Activated CD8-positive, alpha-beta memory T cell treated with anti-CD3 and anti-CD28 coated beads for 48 hours (primary cell): Measurements from ENCODE around the gene NRG3.

Source experiments
- DNase-seq, 3 experiments: peaks; one replicate each; pipeline ENCODE4 v3.0.0-alpha.2; 2020; ENCODE audit warnings: low read depth in 2 of 3, low spot score in 2 of 3

Gene NRG3

DNA sequence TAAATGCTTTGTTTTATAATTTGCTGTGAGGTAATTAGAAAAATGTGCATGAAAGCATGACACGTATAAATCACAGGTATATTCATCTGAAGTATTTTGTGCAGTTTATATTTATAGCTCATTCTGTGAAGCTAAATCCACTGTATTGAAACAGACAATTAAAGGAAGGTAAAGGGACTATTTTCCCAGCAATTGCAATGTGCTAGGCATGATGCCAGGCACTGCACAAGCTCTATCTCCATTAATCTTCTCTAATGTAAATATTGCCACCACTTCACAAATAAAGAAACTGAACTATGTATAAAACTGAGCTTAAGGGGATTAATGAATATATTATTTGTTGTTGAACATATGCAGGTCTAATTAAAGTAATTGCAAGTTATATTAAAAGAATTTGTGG lies 1012.5 kb downstream of the NRG3 start:
- DNase-seq = no peak

DNA sequence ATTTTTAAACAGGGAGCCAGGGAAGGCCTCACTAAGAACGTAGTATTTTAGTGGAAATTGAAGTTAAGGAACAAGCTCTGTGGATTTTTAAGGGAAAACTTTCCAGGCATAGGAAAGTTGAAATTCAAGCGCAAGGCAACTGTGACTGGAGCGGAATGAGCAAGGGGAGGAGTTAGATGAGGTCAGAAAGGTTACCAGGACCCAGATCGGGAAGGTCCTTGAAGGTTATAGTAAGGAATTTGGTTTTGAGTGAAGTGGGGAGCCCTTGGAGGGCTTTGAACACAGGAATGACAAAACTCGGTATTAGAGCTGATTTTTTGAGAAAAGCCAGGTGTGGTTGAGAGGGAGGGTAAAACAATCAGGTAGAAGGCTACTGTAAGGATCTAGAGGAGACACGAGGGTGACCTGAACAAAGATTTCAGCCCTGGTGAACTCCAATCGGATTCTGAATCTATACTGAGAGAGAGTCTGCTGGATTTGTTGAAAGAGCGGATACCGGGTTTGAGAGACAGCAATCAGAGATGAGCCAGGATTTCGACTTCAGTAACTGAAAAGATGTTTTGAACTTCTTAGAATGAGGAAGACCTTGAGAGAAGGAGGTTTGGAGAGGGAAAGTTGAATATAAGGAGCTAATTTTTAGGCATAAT lies 1013.9 kb downstream of the NRG3 start:
- DNase-seq = no peak

DNA sequence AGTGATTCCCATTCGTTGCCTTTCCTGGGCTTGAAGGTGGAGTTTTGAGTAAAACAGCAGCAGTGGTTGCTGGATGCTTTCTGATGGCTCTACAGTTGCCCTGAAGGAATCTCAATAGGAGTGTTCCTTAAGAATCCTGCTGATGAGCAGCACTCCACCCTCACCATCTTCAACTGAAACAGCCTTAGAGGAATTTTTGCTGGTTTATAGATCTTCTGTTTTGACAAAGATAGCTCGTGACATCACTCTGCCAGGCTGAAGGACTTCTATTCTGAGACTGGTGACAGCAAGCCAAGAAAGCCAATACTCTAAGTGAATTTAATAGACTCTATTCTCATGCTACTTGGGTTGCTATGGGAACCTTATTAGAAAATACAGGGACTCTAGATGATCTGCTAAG lies 1014.7 kb downstream of the NRG3 start:
- no peak for DNase-seq

DNA sequence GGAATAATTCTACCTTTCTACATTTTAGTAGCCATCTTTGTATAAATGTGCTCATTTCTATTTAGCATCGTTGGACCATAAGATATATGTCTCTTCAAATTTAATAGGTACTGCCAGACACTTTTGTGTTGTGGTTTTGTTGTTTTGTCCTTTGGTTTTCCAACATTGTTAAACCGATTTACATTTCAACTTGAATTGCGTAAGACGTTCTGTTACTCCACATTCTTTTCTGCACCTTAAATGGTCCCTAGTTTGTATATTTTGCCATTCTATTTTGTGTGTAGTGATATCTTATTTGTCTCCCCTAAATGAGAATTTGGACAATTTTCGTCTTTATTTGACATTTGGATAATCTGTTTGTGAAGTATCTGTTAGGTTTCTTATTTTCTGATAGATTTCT lies 1015.6 kb downstream of the NRG3 start:
- DNase-seq = no peak

DNA sequence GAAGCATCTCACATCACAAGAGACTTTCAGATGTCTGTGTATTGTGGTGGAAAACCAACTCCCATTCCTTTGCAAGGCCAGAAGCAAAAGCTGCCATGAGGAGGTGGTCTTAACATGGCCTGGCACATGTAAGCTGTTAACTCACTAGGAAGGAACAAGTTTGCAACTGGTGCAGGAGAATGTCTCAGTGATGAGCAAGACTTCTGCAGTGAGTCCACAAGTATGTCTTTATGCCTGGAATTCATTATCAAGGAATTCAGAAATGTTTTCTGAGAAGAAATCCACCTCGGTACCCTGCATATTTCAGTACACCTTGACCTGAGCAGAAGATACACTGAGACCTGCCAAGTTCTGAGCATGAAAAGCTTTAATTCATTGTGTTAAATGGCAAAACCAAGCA lies 1033.1 kb downstream of the NRG3 start:
- DNase-seq = no peak

DNA sequence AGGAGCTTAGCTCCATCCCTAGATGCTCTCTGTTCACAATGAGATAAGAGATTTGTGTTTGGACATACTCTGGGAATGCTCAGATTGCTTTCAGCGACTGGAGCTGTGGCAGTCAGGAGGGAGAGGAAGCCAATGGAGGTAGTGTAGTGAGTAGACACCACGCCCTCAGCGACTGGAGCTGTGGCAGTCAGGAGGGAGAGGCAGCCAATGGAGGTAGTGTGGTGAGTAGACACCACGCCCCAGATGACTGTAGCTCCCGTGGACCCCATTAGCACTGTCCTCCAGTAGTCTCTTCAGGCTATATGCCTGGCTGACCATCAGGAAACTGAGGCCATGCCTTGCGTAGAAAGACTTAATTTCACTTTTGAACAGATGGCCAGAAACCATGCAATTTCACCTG lies 1033.8 kb downstream of the NRG3 start:
- no peak for DNase-seq

DNA sequence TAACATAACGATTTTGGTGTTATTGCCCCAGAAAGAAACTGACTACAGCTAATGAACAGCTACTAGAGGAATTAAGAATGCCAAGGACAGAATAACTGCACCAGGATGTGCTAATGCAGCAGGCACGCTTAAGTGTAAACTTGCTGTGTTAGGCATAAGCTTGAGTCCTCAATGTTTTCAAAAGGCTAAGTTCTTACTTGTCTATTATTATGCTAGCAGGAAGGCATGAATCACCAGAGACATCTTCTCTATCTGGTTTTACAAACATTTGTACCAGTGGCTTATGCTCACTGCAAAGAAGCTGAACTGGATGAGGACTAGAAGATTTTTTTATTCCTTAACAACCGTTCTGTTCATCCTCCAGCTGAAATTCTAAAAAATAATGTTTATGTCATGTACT lies 1035.3 kb downstream of the NRG3 start:
- DNase-seq = no peak

DNA sequence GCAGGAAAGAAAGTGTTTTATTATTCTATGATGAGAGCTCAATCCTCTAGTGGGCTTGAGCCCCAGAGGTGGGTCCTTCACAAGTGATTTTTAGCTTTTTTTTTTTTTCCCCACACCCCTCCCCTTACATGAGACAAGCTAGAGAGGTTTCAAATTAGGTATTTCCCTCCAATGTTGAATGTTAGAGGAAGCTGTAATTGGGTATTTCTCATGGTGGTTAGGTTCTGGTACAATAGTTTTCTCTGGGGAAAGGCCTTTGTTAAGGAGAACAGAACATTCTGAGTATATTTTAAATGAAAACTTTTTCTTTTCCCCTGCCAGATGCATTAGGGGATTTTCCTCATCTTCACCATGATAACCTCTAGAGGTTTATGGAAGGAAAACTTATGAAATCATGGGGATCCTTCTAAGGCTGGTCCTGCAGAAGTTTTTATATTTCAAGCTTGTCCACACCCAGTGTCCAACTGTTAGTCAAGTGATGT lies 1039.7 kb downstream of the NRG3 start:
- DNase-seq = no peak

DNA sequence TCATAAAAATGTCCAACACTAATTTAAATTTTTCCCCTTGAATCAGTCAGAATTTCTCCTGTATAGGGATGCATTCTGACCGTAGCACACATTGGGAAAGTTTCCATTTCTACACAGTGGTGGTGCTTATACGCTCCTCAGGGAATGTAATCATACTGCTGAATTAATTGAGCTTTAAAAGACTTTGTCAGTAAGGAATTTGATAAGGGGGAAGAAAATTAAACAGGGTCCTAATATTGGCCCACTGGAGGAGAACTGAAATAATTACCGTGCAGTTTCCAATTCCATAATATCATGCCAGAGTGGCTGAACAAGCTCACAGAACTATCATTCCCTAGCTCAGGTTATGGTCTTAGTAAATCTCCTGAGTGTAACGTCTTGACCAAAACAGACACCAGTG lies 1041.9 kb downstream of the NRG3 start:
- DNase-seq = no peak

DNA sequence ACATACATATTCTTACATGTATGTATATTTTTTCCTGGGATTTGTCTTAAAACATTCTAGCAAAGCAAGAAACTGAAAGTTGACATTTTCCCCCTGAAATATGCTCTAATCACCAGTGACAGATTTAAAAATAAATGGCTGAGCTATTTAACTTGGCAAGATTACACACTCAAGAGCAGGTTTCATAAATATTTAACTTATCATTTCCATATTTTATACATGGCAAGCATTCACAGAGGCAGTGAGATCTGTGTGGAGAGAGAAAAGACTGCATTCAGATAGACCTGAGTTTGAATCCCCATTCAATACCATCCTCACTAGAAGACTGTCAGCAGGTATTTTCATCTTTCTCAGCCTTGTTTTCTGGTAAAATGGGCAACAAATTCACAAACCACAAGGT lies 1043.0 kb downstream of the NRG3 start:
- DNase-seq = no peak

DNA sequence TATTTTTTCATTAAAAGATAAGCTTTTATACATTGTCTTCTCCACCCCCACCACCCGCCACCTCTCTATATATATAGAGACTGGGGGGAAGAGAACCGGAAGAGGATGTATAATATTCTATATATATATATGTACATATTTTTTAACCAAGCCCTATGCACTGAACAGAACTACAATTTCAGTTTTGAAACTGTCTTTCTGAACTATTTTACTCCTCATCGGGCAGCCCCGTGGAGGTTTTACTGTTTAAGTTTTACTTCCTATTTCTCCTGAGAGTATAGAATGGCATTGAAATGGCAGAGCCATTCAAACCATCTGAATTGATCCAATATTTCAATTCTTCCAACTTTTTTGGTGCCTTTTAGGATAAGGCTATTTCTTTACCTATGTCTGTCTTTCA lies 1047.1 kb downstream of the NRG3 start:
- no peak for DNase-seq

DNA sequence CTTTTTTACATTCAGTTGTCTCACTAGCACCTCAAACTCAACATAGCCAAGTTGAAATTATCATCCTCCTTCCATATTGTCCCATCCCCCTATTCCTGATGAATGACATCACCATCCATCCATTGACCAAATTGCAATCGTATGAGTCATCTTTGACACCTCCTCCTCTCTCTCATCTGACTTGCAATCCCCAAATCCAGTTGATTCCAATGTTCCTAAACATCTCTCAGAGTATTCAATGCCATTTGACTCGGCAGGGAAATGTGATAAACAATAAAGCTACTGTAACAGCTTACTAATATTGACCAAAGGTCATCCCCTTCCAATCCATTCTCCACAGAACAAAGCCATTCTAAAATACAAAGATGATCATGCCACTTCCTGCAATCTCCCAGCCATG lies 1047.8 kb downstream of the NRG3 start:
- no peak for DNase-seq

DNA sequence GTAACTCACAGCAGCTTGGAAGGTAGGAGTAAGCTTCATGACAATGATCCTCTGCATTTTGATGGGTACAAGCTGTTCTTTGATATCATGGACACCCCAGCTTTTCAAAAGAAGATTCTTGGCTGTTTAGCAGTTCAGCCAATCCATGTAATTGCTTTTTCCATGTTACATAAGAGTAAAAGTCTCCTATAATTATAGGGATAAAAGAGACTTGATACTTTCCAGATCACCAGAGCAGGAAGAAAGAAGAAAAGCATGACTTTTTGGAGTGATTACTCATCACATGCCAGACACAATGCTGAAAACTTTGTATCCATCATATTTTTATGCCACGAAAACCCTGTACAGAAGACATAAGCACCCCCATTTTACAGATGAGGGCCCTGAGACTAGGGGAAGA lies 1049.7 kb downstream of the NRG3 start:
- DNase-seq = no peak

DNA sequence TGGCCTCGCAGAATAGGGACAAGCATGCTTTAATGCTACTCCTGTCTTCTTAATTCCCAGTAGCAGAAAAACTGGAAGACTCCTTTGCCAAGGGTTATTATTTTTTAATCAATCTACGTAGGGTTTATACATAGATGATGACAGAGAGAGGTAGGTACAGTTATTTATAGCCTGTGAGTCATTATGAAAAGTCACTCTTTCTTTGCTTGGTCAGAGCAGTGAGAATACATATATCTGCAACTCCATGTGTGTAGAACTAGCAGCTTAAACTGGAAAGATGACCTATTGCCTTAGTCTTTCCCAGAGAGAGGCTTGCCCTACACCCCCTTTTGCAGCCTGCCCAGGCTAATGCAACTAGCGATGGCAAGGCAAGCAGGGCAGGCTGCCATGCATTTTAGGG lies 1050.6 kb downstream of the NRG3 start:
- no peak for DNase-seq

DNA sequence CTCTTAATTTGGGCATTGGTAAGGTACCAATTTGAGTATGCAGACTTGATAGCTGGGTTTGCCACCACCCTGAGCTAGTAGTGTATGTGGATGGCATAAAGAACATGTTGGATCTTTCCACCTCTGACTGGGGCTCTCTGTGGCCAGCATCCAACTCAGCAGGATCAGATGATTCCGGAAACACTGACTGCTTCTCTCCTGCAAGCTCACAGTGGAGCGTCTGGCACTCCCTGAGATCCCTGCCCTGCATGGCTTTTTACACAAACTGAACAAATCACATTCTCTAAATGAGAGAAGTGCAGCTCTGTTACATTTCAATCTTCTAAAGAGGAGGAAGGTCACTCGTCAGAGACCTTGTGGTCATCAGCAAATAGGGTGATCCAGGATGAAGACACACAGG lies 1057.5 kb downstream of the NRG3 start:
- DNase-seq = no peak

DNA sequence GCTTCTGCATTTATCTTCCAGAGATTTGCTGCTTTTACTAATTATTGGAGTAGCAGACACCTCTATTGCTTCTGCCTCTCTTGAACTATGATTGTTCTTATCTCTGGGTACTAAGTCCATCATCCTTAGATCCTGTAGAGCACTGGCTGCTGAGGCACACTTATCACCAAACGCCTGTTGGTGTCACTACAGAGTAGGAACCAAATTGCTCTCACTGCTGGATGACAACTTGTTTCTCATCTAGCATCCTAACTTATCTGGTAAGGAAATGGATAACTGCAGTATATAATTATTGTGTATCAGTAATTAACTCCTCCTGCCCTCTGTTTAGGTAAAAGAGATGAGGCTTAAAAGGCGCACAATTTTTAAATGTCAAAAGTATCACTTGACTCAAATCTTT lies 1059.4 kb downstream of the NRG3 start:
- no peak for DNase-seq

DNA sequence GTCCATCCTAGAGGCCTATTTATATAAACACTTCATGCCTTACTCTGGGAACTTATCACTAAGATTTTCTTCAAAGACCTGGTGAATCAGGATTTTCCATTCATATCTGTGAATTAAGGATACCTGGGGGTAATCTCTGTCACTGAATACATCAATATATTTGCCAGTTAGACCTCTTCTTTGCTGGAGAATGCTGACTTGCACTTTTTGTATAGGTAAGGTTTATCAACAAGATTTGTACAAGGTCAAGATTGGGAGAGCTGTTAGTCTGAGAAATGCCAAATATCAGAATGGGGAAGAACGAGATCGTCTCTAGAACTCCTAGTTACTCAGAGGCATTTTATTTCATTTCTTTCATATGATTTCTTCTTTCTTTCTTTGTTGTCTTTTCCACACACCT lies 1060.0 kb downstream of the NRG3 start:
- DNase-seq = no peak

DNA sequence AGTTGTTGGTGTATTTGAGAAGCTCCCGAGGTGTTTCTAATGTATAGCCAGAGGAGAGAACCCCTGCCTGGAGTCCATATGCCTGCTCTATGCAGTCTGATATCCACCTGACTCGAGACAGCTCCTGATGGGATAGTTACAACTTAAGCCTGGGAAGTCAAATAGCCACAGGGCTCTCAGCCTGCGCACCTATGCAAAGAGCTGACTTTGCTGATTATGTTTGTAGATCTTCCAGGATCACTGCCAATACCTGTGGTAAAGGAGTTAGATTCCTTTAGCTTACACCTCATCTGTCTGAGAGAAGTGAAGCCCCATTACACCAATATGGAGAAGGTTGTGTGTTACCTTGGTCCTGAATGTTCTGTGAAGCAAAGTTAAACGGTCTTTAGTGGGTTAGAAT lies 1063.3 kb downstream of the NRG3 start:
- DNase-seq = no peak

DNA sequence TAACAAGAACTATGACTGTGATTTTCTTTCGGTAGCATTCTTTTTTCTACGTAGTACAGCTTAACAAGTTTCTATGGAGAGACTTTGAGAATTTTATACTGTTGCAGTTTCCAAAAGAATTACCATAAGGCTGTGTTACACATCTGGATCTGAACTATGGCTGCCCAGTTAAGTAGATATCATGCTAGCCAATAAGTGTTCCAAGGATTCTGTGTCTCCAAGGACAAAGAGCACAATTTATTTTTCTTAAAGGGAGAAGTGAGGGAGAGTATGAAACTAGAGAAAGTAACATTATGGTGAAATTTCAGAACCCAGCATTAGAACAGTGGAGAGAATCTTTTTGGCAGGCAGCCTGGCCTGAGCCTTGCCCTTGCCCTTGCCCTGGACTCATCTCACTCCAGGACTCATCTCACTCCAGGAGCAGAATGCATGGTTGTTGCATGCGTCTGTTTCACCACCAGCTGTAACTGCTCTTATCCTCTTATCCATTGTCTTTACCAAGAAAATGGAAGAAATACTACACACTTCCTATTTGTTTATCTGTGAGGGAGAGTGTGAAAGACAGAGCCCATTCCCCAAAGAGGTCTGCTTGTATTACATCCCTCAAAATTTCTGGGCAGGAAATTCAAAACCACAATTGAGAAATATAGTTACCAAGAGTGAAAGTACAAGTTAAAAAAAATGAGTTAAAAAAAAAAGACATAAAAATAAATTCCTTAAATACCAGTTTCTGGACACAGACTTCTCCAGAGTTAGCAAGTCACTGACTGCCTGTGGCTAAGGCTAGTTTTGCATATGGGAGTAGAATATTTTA lies 1067.5 kb downstream of the NRG3 start:
- DNase-seq = no peak

DNA sequence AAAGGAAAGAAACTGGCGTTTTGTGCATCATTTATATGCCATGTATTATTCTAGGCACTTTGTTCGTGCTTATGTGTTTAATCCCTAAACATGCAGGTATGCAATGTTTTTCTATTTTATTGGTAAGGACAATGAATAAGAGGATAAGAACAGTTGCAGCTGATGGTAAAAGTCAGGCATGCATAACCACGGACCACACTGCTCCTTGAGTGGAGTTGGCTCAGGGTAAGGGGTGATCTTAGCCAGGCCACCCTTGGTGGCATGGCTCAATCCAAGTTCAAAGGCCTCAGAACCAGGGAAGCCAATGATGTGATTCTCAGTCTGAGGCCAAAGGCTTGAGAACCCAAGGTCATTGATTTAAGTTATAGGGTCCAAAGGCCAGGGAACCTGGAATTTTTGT lies 1068.1 kb downstream of the NRG3 start:
- no peak for DNase-seq

DNA sequence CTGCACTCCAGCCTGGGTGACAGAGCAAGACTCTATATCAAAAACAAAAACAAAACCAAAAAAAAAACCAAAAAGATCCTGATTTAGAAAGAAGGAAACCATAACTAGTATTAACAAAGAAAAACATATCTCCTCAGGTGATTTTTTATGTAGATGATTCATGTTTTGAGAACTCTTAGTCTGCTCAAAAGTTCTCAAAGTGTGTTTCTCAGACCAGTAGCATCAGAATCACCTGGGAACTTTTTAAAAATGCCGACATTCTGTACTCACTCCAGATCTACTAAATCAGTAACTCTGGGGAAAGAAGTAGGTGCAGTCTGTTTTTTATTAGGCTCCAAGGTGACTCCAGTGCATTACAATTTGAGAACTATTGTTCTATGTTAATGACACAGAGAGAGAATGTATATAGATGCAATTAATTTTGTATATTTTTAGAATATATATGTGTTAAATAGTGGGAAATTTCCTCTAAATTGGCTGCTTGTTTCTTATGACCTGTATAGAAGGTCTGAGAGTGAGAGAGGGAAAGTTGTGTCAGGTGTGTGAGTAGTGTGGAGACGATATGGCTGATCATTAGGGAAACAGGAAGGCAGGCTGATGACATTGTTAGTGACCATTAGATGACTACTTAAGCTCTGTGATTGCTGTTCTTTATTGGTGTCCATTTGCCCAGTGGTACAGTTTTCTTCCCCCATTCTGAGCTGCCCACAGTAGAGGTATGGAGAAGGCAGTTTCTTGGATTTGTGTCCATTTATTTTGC lies 1075.0 kb downstream of the NRG3 start:
- no peak for DNase-seq

DNA sequence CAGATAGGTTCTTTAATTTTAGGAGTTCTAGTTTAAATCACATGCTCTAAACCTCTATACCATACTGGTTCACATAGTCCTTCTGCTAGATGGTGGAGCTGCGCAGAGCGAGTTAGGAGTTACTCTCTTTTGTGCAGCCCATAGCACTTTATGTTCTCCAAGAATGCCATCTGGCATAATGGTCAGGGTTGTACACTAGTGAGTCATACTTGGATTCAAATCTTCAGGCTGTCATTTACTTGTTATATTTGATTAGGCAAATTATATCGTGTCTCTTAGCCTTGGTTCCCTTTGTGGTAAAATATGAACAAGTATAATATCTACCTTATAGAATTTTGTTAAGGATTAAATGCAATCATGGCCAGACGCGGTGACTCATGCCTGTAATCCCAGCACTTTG lies 1078.3 kb downstream of the NRG3 start:
- no peak for DNase-seq
